HG03565 (cell line): Measurements from ENCODE around the gene SPG7.

Experiments
- ATAC-seq: cut with Tn5 transposase; IDR thresholded peaks from one replicate; pipeline ENCODE4 v1.9.1; 2021; ENCODE audit warnings: mild to moderate bottlenecking, moderate library complexity; ENCODE audit not compliant: unreplicated experiment

The SPG7 gene

DNA sequence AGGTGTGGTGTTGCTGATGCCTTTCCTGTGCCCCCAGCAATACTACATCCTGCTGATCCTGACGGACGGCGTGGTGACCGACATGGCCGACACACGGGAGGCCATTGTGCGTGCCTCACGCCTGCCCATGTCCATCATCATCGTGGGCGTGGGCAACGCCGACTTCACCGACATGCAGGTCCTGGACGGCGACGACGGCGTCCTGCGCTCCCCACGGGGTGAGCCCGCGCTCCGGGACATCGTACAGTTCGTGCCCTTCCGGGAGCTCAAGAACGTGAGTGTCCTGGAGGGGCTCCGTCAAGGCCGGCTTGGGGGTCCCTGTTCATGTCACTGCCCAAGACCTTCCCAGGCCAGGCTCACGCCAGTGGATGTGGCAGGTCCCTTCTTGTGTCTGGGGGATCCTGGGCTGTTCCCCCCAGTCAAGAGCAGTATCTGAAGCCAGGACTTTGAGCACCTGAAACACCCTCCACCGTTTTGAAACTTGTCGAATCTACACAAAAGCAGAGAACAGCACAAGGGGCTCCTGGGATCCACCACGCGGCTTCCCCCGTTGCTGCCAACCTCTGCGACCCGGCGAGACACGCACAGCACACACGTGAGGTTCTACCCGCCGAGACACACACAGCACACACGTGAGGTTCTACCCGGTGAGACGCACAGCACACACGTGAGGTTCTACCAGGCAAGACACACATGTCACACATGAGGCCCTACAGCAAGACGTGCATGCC is 87.3 kb downstream of the SPG7 start:
- ATAC-seq = no peak

DNA sequence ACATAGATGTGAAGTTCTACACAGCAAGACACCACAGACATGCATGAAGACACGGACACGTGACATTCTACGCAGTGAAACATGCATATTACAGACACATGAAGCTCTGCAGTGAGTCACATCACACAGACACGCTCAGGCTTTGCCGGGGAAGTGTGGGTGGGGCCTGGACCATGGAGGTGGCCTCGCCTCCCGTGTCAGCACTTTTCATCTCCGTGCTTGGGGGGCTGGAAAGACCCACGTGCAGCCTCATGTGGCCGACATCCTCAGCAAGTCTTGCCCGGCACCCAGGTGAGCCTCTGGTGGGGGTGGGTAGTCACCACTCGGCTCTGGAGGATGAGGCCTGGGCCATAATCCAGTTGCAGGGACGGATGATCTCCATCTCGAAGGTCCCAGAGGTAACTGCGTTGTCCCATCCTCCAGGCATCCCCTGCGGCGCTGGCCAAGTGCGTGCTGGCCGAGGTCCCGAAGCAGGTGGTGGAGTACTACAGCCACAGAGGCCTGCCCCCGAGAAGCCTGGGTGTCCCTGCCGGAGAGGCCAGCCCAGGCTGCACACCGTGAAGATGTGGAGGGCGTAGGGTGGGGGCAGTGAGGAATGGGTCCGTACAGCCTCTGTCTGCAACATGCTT is 88.0 kb downstream of the SPG7 start:
- no peak for ATAC-seq

DNA sequence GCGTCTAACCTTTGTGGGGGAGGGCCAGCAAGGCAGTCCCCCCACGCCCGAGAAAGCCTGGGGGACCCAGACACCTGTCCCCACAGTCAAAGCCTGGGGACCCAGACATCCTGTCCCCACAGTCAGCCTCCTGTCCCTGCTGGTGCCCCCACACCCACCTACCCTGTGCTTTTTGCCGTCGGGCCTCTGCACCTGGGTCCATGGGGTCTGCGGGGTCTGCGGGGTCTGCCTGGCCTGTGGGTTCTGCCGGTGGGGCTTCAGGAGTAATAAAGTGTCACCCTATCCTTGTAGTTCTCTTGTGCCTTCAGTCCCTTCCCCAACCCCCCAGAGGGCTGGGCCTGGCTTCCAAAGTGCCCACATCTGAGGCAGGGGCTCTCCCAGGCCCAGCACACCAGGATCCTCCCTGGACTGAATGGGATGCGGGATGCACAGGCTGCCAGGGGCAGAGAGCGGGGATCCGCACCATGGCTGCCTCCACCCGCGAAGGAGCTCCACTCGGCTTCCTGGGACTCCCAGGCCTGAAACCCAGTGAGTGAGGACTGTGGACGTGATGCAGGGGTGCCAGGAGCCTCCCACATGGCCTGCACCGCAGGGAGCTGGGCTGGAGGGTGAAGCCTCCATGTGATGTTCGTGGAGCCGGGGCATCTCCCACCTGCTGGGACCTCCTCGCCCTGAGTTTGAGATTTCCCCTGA is 88.9 kb downstream of the SPG7 start:
- ATAC-seq = no peak

DNA sequence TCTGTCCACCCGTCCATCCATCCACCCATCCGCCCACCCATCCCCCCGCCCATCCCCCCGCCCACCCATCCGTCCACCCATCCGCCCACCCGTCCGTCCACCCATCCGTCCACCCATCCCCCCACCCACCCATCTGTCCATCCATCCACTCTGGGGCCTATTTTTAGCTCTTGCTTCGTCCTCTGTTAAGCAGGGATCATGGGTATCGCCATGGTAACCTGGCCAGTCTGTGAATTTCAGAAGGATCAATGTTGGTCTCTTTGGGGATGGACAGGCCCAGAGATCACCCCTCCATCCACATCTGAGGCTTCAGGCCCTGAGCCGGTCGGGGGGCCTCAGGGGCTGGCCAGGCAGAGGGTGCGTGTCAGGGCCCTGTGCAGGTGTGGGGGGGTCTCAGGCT is 90.0 kb downstream of the SPG7 start:
- no peak for ATAC-seq

GRCh38 chr16:89599451-89599858 is 91.3 kb downstream of the SPG7 start:
- ATAC-seq = no peak

- ATAC-seq = no peak
Observed at GRCh38 chr16:89599902-89600301, 91.7 kb downstream of the SPG7 start.

GRCh38 chr16:89600427-89600826 is 92.2 kb downstream of the SPG7 start:
- ATAC-seq = no peak

DNA sequence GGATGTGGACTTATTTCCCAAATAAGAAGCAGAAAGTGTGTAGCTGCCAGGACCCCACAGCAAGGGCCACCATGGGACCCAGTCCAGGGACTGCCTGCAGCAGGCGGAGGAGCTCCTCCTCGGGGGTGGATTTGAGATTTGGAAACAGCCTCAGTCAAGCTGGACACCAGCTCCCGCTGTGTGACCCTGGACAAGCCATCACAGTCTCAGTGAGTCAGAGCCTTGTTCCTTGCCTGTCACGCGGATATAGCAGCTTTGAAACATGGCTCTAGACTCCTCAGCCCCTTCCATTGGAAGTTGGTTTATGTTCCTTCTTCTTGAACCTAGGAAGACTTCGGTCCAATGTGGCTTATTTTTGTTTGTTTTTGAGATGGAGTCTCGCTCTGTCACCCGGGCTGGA is 92.8 kb downstream of the SPG7 start:
- ATAC-seq = no peak

- no peak for ATAC-seq
Observed at GRCh38 chr16:89601906-89602272, 93.7 kb downstream of the SPG7 start.

DNA sequence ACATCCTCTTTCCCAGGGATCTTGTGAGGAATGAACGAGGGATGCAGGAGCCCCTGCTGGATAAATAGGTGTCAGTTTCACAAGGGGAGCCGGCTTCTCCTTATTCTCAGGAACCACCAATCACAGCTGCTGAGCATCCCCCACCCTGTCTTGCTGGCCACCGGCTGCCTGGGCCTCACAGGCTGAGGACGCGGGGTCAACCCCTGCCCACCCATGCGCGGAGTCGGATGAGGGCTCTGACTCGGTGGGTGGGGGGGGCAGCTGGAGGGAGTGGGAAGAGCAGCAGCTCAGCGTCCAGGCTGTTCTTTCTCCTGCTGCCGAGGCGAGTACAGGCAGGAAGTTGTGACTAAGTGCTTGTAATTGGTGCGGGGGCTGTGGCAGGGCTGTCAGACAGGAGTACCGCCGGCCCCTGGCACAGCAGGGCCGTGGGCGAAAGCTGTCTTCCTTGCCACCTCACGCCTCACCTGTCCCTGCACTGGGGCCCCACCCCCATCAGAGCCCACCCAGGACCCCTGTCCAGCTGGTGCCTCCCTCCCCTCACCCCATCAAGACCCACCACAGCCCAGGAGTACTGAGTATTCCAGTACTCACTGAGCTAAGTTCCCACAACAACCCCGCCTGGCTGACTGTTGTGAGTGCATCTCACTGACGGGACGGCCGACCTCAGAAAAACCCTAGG is 94.2 kb downstream of the SPG7 start:
- ATAC-seq = no peak

GRCh38 chr16:89602952-89603590 is 94.9 kb downstream of the SPG7 start:
- ATAC-seq = no peak

DNA sequence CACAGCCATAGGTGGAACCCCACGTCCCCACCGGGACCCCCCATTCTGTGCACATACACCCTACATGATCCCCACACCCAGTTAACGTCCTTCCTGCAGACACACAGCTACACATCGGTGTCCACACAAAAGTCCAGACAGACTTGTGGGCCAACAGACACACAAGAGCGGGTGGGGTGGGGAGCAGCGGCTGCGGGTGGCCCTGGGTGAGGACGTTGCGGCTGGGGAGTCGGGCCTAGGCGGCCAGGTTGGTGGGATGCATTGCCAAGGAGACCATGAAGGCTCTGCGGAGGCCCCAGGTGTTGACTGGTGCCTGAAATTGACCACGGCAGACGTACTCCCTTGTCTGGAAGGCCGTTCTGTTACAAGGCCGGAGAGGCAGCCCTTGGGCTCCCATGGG is 96.6 kb downstream of the SPG7 start:
- ATAC-seq = no peak

DNA sequence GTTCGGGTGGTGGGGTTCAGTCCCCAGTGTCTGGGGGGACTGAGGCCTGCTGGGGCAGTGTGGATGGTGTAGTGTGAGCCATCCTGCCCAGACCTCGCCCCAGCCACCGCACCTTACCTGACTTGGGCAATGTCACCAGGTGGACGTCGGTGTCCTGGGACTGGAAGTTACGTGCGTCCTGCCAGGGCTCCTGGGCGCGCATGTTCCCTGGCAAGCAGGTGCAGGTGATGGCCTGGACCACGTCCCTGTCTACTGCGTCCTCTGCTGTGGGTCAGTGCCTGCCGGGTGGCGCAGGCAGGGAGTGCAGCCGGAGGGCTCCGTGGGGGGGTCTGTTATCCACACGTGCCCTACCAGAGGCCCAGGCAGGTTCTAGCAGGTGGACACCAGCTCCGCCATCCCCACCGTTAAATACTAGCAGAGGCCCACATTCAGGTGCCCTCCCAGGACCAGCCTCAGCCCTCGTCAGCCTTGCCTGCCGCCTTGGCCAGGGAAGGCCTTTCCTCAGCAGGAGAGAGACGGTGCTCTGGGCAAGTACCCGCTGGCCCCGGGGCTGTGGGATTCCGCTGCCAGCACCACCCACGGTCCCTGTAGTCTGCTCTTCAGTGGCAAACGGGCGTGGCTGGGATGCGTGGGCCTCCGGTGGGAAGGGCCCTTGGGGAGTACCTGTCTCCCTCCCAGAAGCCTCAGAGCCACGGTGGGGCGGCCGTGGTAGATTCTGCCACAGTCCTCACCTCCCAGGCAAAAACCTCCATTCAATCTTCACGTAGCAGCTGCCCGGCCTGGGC is 97.2 kb downstream of the SPG7 start:
- no peak for ATAC-seq

- ATAC-seq = no peak
Observed at GRCh38 chr16:89606006-89606405, 97.8 kb downstream of the SPG7 start.
